ENCODE data around the gene GPRC5C. TPM values are rescaled to one million over a fixed set of nuclear protein-coding genes. Genes with fewer than 3 reads are reported as not detected.

Gene GPRC5C
- total RNA-seq, 1 experiment from 2014 or later: 15.5 TPM

GRCh38 chr17:74460996-74461395 is 29.1 kb downstream of the GPRC5C start:
- Histone ChIP-seq H3K23ac (ENCODE audit: insufficient read length, low read depth, low read length) (no peak overlapping the region), H3K23me2 (ENCODE audit: insufficient read length, low read depth, low read length, poor library complexity, severe bottlenecking) (no peaks in the 10 kb centered on the region), H3K27me3 (ENCODE audit: insufficient read depth, low read length) (no peaks in the 10 kb centered on the region; the same call in 1 of the 2 replicates), H3K79me2 (ENCODE audit: insufficient read depth, low read length) (no peaks in the 10 kb centered on the region), H4K5ac (ENCODE audit: insufficient read length, low read depth, low read length) (no peak overlapping the region), H3K18ac (ENCODE audit: insufficient read length, low read depth, low read length) (no peak overlapping the region), H2BK120ac (ENCODE audit: low read depth, low read length, poor library complexity, severe bottlenecking) (no peak overlapping the region), H2AFZ (ENCODE audit: low read length) (no peak overlapping the region), H2BK5ac (ENCODE audit: insufficient read length, low read length) (no peak overlapping the region), H4K20me1 (ENCODE audit: control insufficient read depth, insufficient read depth, insufficient read length) (no peaks in the 10 kb centered on the region), H3T11ph (ENCODE audit: low read length) (no peak overlapping the region), H3K4me1 (ENCODE audit: insufficient read depth, low read length) (no peaks in the 10 kb centered on the region), H3K4me2 (ENCODE audit: insufficient read depth, insufficient read length, low read length) (no peak overlapping the region), H3K79me1 (ENCODE audit: insufficient read depth, low read depth, low read length, poor library complexity, severe bottlenecking) (no peaks in the 10 kb centered on the region), H3K27ac (ENCODE audit: insufficient read length, low read depth, low read length) (no peak overlapping the region), H2BK12ac (ENCODE audit: insufficient read length, low read depth, low read length) (no peak overlapping the region), H3K4ac (ENCODE audit: low read depth, low read length) (no peak overlapping the region), H3K9ac (ENCODE audit: extremely low read depth, insufficient read length, low read length) (no peak overlapping the region), H4K8ac (replicated peaks; ENCODE audit: insufficient read length, low read depth, low read length) (no peak overlapping the region), H3K56ac (ENCODE audit: insufficient read length, low read depth, low read length) (no peak overlapping the region), H2BK20ac (ENCODE audit: low read depth, low read length, poor library complexity, severe bottlenecking) (no peak overlapping the region), H2BK15ac (ENCODE audit: low read depth, low read length) (no peak overlapping the region), H4K91ac (ENCODE audit: insufficient read length, low read depth, low read length) (no peak overlapping the region), H2AK5ac (ENCODE audit: insufficient read length, low read length) (no peak overlapping the region), H3K9me3 (ENCODE audit: control insufficient read depth, low read depth, low read length) (no peaks in the 10 kb centered on the region), H3K14ac (ENCODE audit: insufficient read depth, low read length) (no peak overlapping the region)
- no peaks in the 10 kb centered on the region; a peak in 1 of 7 replicates for H3K36me3 Mint-ChIP-seq (ENCODE audit: insufficient read depth in 1 of 3, low read depth in 3 of 3)
- no peaks in the 10 kb centered on the region for H3K9me3 Mint-ChIP-seq
- no peak overlapping the region for H3K27ac Mint-ChIP-seq
- DNase-seq: no peak
- H3K4me1 Mint-ChIP-seq: peaks cover 7 to 10% of the 10 kb centered on the region in 2 experiments
- H3K27me3 Mint-ChIP-seq (ENCODE audit: low read depth): peaks cover 29% of the 10 kb centered on the region
- no peak for TF ChIP-seq CTCF (conservative IDR thresholded peaks at IDR 0.05)
- no CpG with 5 or more reads among the region's 7 CpGs for WGBS (ENCODE audit: extremely low coverage, insufficient read length, low lambda C conversion rate)
- H3K4me3 Mint-ChIP-seq: no peak overlapping the region

Data from H9 (cell line).